HCT116 (cell line): ENCODE data around the gene GNRHR. TPM values are rescaled to one million over a fixed set of nuclear protein-coding genes. Genes with fewer than 3 reads are reported as not detected.

Experiments used
- ATAC-seq: fragments of 200-7000 bp; cut with Tn5 transposase; 2 replicates; pipeline ENCODE4 v1.9.1; 2020; ENCODE audit warnings: mild to moderate bottlenecking, moderate library complexity
- BruUV-seq: library from RNA; stranded (reverse); fragments of 400-500 nt; replicated peaks from 2 replicates; lab custom pipeline; 2021; lab: Mats Ljungman, UMichigan
- CTCF ChIA-PET: fragments of 300-600 bp; sonication (Branson Sonifier 250); formaldehyde crosslinking; loops from one replicate; lab custom pipeline; 2021; ENCODE audit warnings: antibody characterized with exemption; lab: Charles Lee
- POLR2A ChIA-PET: fragments of 300-600, 350-600 bp; sonication (Branson Sonifier 250); formaldehyde crosslinking; loops from one replicate; lab custom pipeline; 2021; ENCODE audit warnings: antibody characterized with exemption; lab: Charles Lee
- RAD21 ChIA-PET, 2 experiments: fragments of 300-600 bp; sonication (Branson Sonifier 250); formaldehyde crosslinking; loops; one replicate each; lab custom pipeline; 2023; ENCODE audit warnings: low total read pairs in 2 of 2; ENCODE audit not compliant: uncharacterized antibody in 2 of 2, unreplicated experiment in 2 of 2, low non-redundant PET in 1 of 2; lab: Charles Lee
- DNase-seq: peaks from one replicate; pipeline ENCODE4 v3.0.0-alpha.2; 2010; ENCODE audit warnings: low read depth, low spot score
- H2AFZ ChIP-seq: fragments of 200-600 bp; shearing (Covaris generic), sonication (generic); 2 replicates; pipeline ENCODE4 v1.6.1; 2017; ENCODE audit warnings: low read depth, mixed run types, mixed read lengths, antibody characterized with exemption, low read length; ENCODE audit not compliant: poor library complexity, severe bottlenecking
- H3K27ac ChIP-seq: 2 replicates; pipeline ENCODE4 v1.5.1; 2012; ENCODE audit warnings: low read depth, low read length
- H3K27me3 ChIP-seq: fragments of 200-600 bp; sonication (generic); 2 replicates; pipeline ENCODE4 v1.6.1; 2016; ENCODE audit warnings: mixed run types, low read length, mixed read lengths; ENCODE audit not compliant: insufficient read depth
- H3K36me3 ChIP-seq, 2 experiments: fragments of 200-500 bp in 1 of 2; fragments of 200-600 bp in 1 of 2; sonication (Bioruptor generic) in 1 of 2; sonication (generic) in 1 of 2; 2 replicates each; pipeline versions ENCODE4 v1.5.1 to v1.6.1; 2014 to 2016; ENCODE audit warnings: low read length in 2 of 2, inconsistent platforms in 1 of 2, mixed read lengths in 1 of 2, mixed run types in 1 of 2; ENCODE audit not compliant: insufficient read depth in 2 of 2, control insufficient read depth in 1 of 2
- H3K4me1 ChIP-seq, 2 experiments: fragments of 200-600 bp in 1 of 2; sonication (generic) in 1 of 2; 2 replicates each; pipeline versions ENCODE4 v1.5.1 to v1.6.1; 2012 to 2017; ENCODE audit warnings: low read length in 2 of 2, inconsistent platforms in 1 of 2, mild to moderate bottlenecking in 1 of 2, mixed read lengths in 1 of 2, mixed run types in 1 of 2, moderate library complexity in 1 of 2; ENCODE audit not compliant: insufficient read depth in 2 of 2, control insufficient read depth in 1 of 2
- H3K4me2 ChIP-seq: fragments of 200-600 bp; sonication (generic); 2 replicates; pipeline ENCODE4 v1.6.1; 2017; ENCODE audit warnings: mixed run types, low read length, mixed read lengths
- H3K4me3 ChIP-seq, 2 experiments: fragments of 200-600 bp in 1 of 2; sonication (generic) in 1 of 2; replicated peaks in 1 of 2; 2 replicates each; pipeline ENCODE4 v1.5.1; 2011 to 2016; ENCODE audit warnings: low read length in 2 of 2, control low read depth in 1 of 2, low read depth in 1 of 2, mild to moderate bottlenecking in 1 of 2, mixed read lengths in 1 of 2, mixed run types in 1 of 2
- H3K79me2 ChIP-seq: fragments of 200-600 bp; sonication (generic); 2 replicates; pipeline ENCODE4 v1.6.1; 2017; ENCODE audit warnings: mild to moderate bottlenecking, mixed run types, low read length, moderate library complexity, mixed read lengths; ENCODE audit not compliant: insufficient read depth
- H3K9ac ChIP-seq: fragments of 200-600 bp; sonication (generic); 2 replicates; pipeline ENCODE4 v1.6.1; 2016; ENCODE audit warnings: low read length, mixed read lengths
- H3K9me2 ChIP-seq: fragments of 200-600 bp; sonication (generic), shearing (Covaris generic); 2 replicates; pipeline ENCODE4 v1.6.1; 2017; ENCODE audit warnings: mixed run types, mild to moderate bottlenecking, moderate library complexity; ENCODE audit not compliant: insufficient read depth
- H3K9me3 ChIP-seq, 2 experiments: fragments of 200-500 bp in 1 of 2; fragments of 200-600 bp in 1 of 2; sonication (Bioruptor generic) in 1 of 2; sonication (generic) in 1 of 2; 2 replicates each; pipeline ENCODE4 v1.6.1; 2014 to 2017; ENCODE audit warnings: low read length in 2 of 2, mixed read lengths in 2 of 2, inconsistent platforms in 1 of 2, low read depth in 1 of 2, mild to moderate bottlenecking in 1 of 2, mixed run types in 1 of 2, moderate library complexity in 1 of 2; ENCODE audit not compliant: control insufficient read depth in 1 of 2, insufficient read depth in 1 of 2
- H4K20me1 ChIP-seq: fragments of 200-600 bp; sonication (generic), shearing (Covaris generic); 2 replicates; pipeline ENCODE4 v1.6.1; 2017; ENCODE audit warnings: mixed run types, mild to moderate bottlenecking, moderate library complexity; ENCODE audit not compliant: insufficient read depth
- ATF3 ChIP-seq: IDR thresholded peaks from 2 replicates; pipeline ENCODE4 v1.6.1; 2012
- CBX3 ChIP-seq: IDR thresholded peaks from 2 replicates; pipeline ENCODE4 v1.6.1; 2012; ENCODE audit warnings: low read depth
- EGR1 ChIP-seq: IDR thresholded peaks from 2 replicates; pipeline ENCODE4 v1.6.1; 2012; ENCODE audit warnings: low read depth
- ELF1 ChIP-seq: IDR thresholded peaks from 2 replicates; pipeline ENCODE4 v1.6.1; 2012; ENCODE audit warnings: low read depth, borderline replicate concordance
- FOSL1 ChIP-seq: IDR thresholded peaks from 2 replicates; pipeline ENCODE4 v1.6.1; 2012; ENCODE audit warnings: low read depth
- JUND ChIP-seq: IDR thresholded peaks from 2 replicates; pipeline ENCODE4 v1.6.1; 2012
- POLR2A ChIP-seq: IDR thresholded peaks from 2 replicates; pipeline ENCODE4 v1.7.0; 2011; ENCODE audit warnings: borderline replicate concordance; ENCODE audit not compliant: insufficient read depth, insufficient read length; ENCODE audit errors: extremely low read depth
- POLR2AphosphoS5 ChIP-seq: IDR thresholded peaks from 2 replicates; pipeline ENCODE4 v1.6.1; 2011; ENCODE audit warnings: mild to moderate bottlenecking, low read depth, low read length, moderate library complexity
- REST ChIP-seq: IDR thresholded peaks from 2 replicates; pipeline ENCODE4 v1.6.1; 2012; ENCODE audit warnings: low read depth
- SIN3A ChIP-seq: IDR thresholded peaks from 2 replicates; pipeline ENCODE4 v1.6.1; 2012; ENCODE audit warnings: low read depth
- SRF ChIP-seq: IDR thresholded peaks from 2 replicates; pipeline ENCODE4 v1.6.1; 2012; ENCODE audit warnings: low read depth
- ZBTB33 ChIP-seq: IDR thresholded peaks from 2 replicates; pipeline ENCODE4 v1.6.1; 2011; ENCODE audit warnings: mild to moderate bottlenecking, low read length, moderate library complexity; ENCODE audit not compliant: insufficient replicate concordance; ENCODE audit errors: extremely low read depth
- ZFX ChIP-seq: fragments of 450-650 bp; IDR thresholded peaks from 2 replicates; pipeline ENCODE4 v1.6.1; 2017
- ZNF274 ChIP-seq: fragments of 200-500 bp; sonication (Bioruptor generic); IDR thresholded peaks from 2 replicates; pipeline ENCODE4 v1.6.1; 2014; ENCODE audit warnings: mild to moderate bottlenecking, low read depth, low read length, inconsistent platforms
- intact Hi-C: fragments of 100-400 bp; cut with micrococcal nuclease; formaldehyde crosslinking; loops from 2 replicates; pipeline ENCODE4 v1.10.0; 2022
- total RNA-seq: library from RNA; stranded (reverse); gene quantifications from one replicate; pipeline ENCODE4 v1.2.1, GENCODE V29; 2021; ENCODE audit not compliant: unreplicated experiment

GNRHR gene
- total RNA-seq, 1 experiment from 2014 or later, result not detected

- TF ChIP-seq ZNF274 (no peak), SIN3A (no peak), EGR1 (no peak)
These were observed 16.2 kb upstream of the GNRHR start (continued) for GRCh38 chr4:67770422-67770821.

- RAD21 ChIA-PET, result no interaction called here
- 0 out of 4 replicates have a peak, but pooled peaks cover 0 to 4% of the 10 kb centered on the region in 2 experiments for H3K4me1 ChIP-seq
- H2AFZ ChIP-seq, result no peak overlapping the region
- intact Hi-C loops, result no loop called here
- no peak overlapping the region for H3K27ac ChIP-seq
- H3K4me2 ChIP-seq, result no peak overlapping the region
- no peak overlapping the region for H3K9ac ChIP-seq
- no peaks in the 10 kb centered on the region for H4K20me1 ChIP-seq
- H3K79me2 ChIP-seq, result no peaks in the 10 kb centered on the region
- ATAC-seq, result no peak
- no peak overlapping the region for H3K4me3 ChIP-seq
- DNase-seq, result no peak
- POLR2A ChIA-PET, result no interaction called here
- no peaks in the 10 kb centered on the region for H3K9me2 ChIP-seq
- no TSS peak for BruUV-seq
- no peaks in the 10 kb centered on the region for H3K27me3 ChIP-seq
- no peak for TF ChIP-seq SIN3A
- no peak for TF ChIP-seq ATF3
- TF ChIP-seq REST, result no peak
- TF ChIP-seq POLR2AphosphoS5, result no peak
- no peak for TF ChIP-seq CBX3
- TF ChIP-seq ZFX, result no peak
- TF ChIP-seq POLR2A, result no peak
- TF ChIP-seq SRF, result no peak
- no peak for TF ChIP-seq FOSL1
- TF ChIP-seq ELF1, result no peak
- TF ChIP-seq JUND, result no peak
- no peak for TF ChIP-seq ZBTB33
- CTCF ChIA-PET, result no interaction called here
- H3K36me3 ChIP-seq, result no peaks in the 10 kb centered on the region
- no peaks in the 10 kb centered on the region for H3K9me3 ChIP-seq
These were observed 11.7 kb upstream of the GNRHR start for GRCh38 chr4:67765928-67766327.
